Measurements from ENCODE around the gene LHFPL3. TPM values are rescaled to one million over a fixed set of nuclear protein-coding genes. Genes with fewer than 3 reads are reported as not detected.

Gene LHFPL3
- total and polyA plus RNA-seq, 2 donors (not counting 1 experiment from before 2014, with no cell fraction given): not detected

DNA sequence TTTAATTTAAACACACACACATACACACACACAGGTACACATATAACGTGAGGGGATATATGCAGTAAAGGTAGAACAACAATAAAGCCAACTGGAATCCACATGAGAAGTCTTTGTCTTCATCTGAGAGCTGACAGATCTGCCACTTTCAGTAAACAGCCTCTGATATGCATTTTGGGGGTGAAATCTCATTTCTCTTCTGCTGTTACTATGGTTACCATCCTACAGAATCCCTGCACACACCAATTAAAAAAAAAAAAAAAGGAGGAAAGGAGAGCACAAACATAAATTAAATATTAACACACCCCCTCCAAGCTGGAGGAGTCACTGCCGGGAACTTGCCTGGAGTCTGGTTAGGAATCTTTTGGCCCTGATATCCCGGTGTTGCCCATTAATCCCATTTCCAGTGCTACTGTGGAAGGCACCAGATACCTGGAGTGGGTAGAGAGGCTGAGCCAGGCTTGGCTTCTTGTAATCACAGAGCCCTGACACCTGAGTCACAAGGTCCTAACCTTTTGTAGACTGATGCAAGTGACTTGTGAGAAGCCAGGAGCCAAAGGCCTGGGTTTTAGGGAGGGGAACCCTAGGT, 169.1 kb downstream of the LHFPL3 start:
- Histone ChIP-seq H3K4me2 (ENCODE audit: extremely low read depth, insufficient read depth, low read length) (no peak overlapping the region), H3K79me2 (ENCODE audit: control insufficient read depth, insufficient read depth, low read length) (no peaks in the 10 kb centered on the region), H3K9ac (ENCODE audit: insufficient read depth, low read length) (no peak overlapping the region), H3K36me3 (ENCODE audit: control insufficient read depth, insufficient read depth, low read length) (no peaks in the 10 kb centered on the region), H2AFZ (ENCODE audit: low read length) (no peak overlapping the region), H3K27me3 (ENCODE audit: control insufficient read depth, insufficient read depth, low read length) (no peaks in the 10 kb centered on the region), H4K20me1 (ENCODE audit: control insufficient read depth, extremely low read depth, insufficient read depth, low read length) (no peaks in the 10 kb centered on the region), H3K27ac (ENCODE audit: insufficient read depth, low read length) (no peak overlapping the region), H3K4me1 (ENCODE audit: control insufficient read depth, extremely low read depth, insufficient read depth, low read length) (no peaks in the 10 kb centered on the region), H3K4me3 (replicated peaks in 1 of 4; ENCODE audit: control extremely low read depth in 1 of 4, insufficient read depth in 1 of 4, low read depth in 3 of 4, low read length in 4 of 4) (no peak overlapping the region), H3K9me3 (ENCODE audit: control insufficient read depth, insufficient read depth, low read depth, low read length) (no peaks in the 10 kb centered on the region)
- TF ChIP-seq EZH2 (IDR thresholded peaks at IDR 0.05; ENCODE audit: low read length, missing control alignments): no peak
- TF ChIP-seq, protein P1, sequence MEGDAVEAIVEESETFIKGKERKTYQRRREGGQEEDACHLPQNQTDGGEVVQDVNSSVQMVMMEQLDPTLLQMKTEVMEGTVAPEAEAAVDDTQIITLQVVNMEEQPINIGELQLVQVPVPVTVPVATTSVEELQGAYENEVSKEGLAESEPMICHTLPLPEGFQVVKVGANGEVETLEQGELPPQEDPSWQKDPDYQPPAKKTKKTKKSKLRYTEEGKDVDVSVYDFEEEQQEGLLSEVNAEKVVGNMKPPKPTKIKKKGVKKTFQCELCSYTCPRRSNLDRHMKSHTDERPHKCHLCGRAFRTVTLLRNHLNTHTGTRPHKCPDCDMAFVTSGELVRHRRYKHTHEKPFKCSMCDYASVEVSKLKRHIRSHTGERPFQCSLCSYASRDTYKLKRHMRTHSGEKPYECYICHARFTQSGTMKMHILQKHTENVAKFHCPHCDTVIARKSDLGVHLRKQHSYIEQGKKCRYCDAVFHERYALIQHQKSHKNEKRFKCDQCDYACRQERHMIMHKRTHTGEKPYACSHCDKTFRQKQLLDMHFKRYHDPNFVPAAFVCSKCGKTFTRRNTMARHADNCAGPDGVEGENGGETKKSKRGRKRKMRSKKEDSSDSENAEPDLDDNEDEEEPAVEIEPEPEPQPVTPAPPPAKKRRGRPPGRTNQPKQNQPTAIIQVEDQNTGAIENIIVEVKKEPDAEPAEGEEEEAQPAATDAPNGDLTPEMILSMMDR (conservative IDR thresholded peaks at IDR 0.05 in 1 of 2, IDR thresholded peaks at IDR 0.05 in 1 of 2; ENCODE audit: low read depth in 1 of 2, low read length in 2 of 2): no peak
- no peak for DNase-seq (ENCODE audit: low read depth in 2 of 2)

DNA sequence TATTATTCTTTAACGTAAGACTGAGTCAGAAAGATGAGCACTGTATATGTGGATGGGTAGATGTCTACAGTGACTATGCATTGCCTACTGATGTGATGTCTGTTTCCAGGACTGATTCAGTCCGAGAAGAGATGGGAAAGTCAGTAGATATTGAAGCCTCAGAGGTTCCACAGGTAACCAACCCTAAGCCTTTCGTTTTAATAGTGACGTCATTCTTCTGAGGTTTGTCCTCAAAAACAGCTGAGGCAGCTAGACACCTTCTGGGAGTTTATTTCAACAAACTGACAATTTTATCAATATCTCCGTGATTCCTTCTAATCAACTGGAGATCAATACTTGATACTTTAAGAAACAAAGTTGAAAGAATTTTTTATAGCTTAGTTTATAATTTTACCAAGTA, 171.6 kb downstream of the LHFPL3 start:
- no peaks in the 10 kb centered on the region for H3K9me3 ChIP-seq (ENCODE audit: control insufficient read depth, insufficient read depth, low read depth, low read length)
- no peaks in the 10 kb centered on the region for H3K79me2 ChIP-seq (ENCODE audit: control insufficient read depth, insufficient read depth, low read length)
- H2AFZ ChIP-seq (ENCODE audit: low read length): no peak overlapping the region
- H3K4me1 ChIP-seq (ENCODE audit: control insufficient read depth, extremely low read depth, insufficient read depth, low read length): no peaks in the 10 kb centered on the region
- no peak for DNase-seq (ENCODE audit: low read depth in 2 of 2)
- no peak overlapping the region for H3K4me3 ChIP-seq (replicated peaks in 1 of 4; ENCODE audit: control extremely low read depth in 1 of 4, insufficient read depth in 1 of 4, low read depth in 3 of 4, low read length in 4 of 4)
- H3K36me3 ChIP-seq (ENCODE audit: control insufficient read depth, insufficient read depth, low read length): no peaks in the 10 kb centered on the region
- no peak overlapping the region for H3K4me2 ChIP-seq (ENCODE audit: extremely low read depth, insufficient read depth, low read length)
- H3K27ac ChIP-seq (ENCODE audit: insufficient read depth, low read length): no peak overlapping the region
- H3K27me3 ChIP-seq (ENCODE audit: control insufficient read depth, insufficient read depth, low read length): no peaks in the 10 kb centered on the region
- H4K20me1 ChIP-seq (ENCODE audit: control insufficient read depth, extremely low read depth, insufficient read depth, low read length): no peaks in the 10 kb centered on the region
- H3K9ac ChIP-seq (ENCODE audit: insufficient read depth, low read length): no peak overlapping the region
- TF ChIP-seq EZH2 (IDR thresholded peaks at IDR 0.05; ENCODE audit: low read length, missing control alignments): no peak
- TF ChIP-seq, protein P1 (conservative IDR thresholded peaks at IDR 0.05 in 1 of 2, IDR thresholded peaks at IDR 0.05 in 1 of 2; ENCODE audit: low read depth in 1 of 2, low read length in 2 of 2): no peak

DNA sequence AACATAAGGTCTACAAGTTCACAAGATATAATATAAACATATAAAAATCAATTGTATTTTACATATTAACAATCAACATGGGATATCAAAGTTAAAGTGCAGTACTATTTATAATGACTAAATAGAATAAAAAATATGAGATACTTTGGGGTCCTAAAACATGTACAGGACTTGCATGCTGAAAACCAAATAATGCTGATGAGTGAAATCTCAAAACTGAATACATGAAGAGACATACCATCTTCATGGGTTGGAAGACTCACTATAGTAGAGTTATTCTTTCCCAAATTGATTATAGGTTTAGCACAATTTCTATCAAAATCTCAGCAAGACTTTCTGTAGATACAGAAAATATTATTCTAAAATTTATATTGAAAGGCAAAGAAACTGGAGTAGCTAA, 181.5 kb downstream of the LHFPL3 start:
- Histone ChIP-seq H4K20me1 (ENCODE audit: control insufficient read depth, extremely low read depth, insufficient read depth, low read length) (no peaks in the 10 kb centered on the region), H3K79me2 (ENCODE audit: control insufficient read depth, insufficient read depth, low read length) (no peaks in the 10 kb centered on the region), H3K9me3 (ENCODE audit: control insufficient read depth, insufficient read depth, low read depth, low read length) (no peaks in the 10 kb centered on the region), H3K27me3 (ENCODE audit: control insufficient read depth, insufficient read depth, low read length) (no peaks in the 10 kb centered on the region), H2AFZ (ENCODE audit: low read length) (no peak overlapping the region), H3K36me3 (ENCODE audit: control insufficient read depth, insufficient read depth, low read length) (no peaks in the 10 kb centered on the region), H3K4me3 (replicated peaks in 1 of 4; ENCODE audit: control extremely low read depth in 1 of 4, insufficient read depth in 1 of 4, low read depth in 3 of 4, low read length in 4 of 4) (no peak overlapping the region), H3K4me1 (ENCODE audit: control insufficient read depth, extremely low read depth, insufficient read depth, low read length) (no peaks in the 10 kb centered on the region), H3K27ac (ENCODE audit: insufficient read depth, low read length) (no peak overlapping the region), H3K9ac (ENCODE audit: insufficient read depth, low read length) (no peak overlapping the region), H3K4me2 (ENCODE audit: extremely low read depth, insufficient read depth, low read length) (no peak overlapping the region)
- no peak for DNase-seq (ENCODE audit: low read depth in 2 of 2)
- no peak for TF ChIP-seq EZH2 (IDR thresholded peaks at IDR 0.05; ENCODE audit: low read length, missing control alignments)
- TF ChIP-seq, protein P1 (conservative IDR thresholded peaks at IDR 0.05 in 1 of 2, IDR thresholded peaks at IDR 0.05 in 1 of 2; ENCODE audit: low read depth in 1 of 2, low read length in 2 of 2): no peak

Data from fibroblast of lung (primary cell).